ENCODE results near the gene TTC23. TPM values are rescaled to one million over a fixed set of nuclear protein-coding genes. Genes with fewer than 3 reads are reported as not detected.

The TTC23 gene
- polyA plus RNA-seq, 1 donor (not counting 4 experiments of a cell fraction or from before 2014, with no cell fraction given), result 6.7 TPM

GRCh38 chr15:99100245-99101173 is 148.9 kb downstream of the TTC23 start:
- Histone ChIP-seq H3K79me2 (ENCODE audit: control insufficient read depth, insufficient read depth, low read length) (no peaks in the 10 kb centered on the region), H3K4me1 (ENCODE audit: control insufficient read depth, extremely low read depth, insufficient read depth, low read length) (no peaks in the 10 kb centered on the region), H3K27me3 (ENCODE audit: control insufficient read depth, extremely low read depth, insufficient read depth, low read length) (peaks cover 46% of the 10 kb centered on the region), H3K9ac (ENCODE audit: control insufficient read depth, extremely low read depth, insufficient read depth, low read length) (no peak overlapping the region), H3K9me3 (ENCODE audit: control insufficient read depth, low read depth, low read length) (no peaks in the 10 kb centered on the region), H3K4me3 (ENCODE audit: control insufficient read depth in 2 of 3, extremely low read depth in 1 of 3, insufficient read depth in 2 of 3, low read depth in 1 of 3, low read length in 3 of 3) (peak overlapping the region in 2 of 3 experiments; percentile 21), H2AFZ (ENCODE audit: control insufficient read depth, low read length) (peak overlapping the region; percentile 19), H3K27ac (ENCODE audit: control insufficient read depth, insufficient read depth, low read length) (no peak overlapping the region), H3K9me1 (ENCODE audit: control insufficient read depth, extremely low read depth, insufficient read depth, low read length) (no peaks in the 10 kb centered on the region), H3K4me2 (ENCODE audit: control insufficient read depth, extremely low read depth, insufficient read depth, low read depth, low read length) (peak overlapping the region; percentile 46), H3K36me3 (ENCODE audit: control insufficient read depth in 2 of 2, extremely low read depth in 1 of 2, insufficient read depth in 2 of 2, low read length in 2 of 2) (no peaks in the 10 kb centered on the region), H4K20me1 (ENCODE audit: control insufficient read depth, extremely low read depth, insufficient read depth, low read length) (no peaks in the 10 kb centered on the region)
- dilution Hi-C loops (cut with MboI; ENCODE audit: extremely low pct_ligation_motif_present, low sequenced_read_pairs), result no loop called here
- DNase-seq (ENCODE audit: low read depth, low spot score) (no peak), FAIRE-seq (no peak)
- TF ChIP-seq, protein P1, sequence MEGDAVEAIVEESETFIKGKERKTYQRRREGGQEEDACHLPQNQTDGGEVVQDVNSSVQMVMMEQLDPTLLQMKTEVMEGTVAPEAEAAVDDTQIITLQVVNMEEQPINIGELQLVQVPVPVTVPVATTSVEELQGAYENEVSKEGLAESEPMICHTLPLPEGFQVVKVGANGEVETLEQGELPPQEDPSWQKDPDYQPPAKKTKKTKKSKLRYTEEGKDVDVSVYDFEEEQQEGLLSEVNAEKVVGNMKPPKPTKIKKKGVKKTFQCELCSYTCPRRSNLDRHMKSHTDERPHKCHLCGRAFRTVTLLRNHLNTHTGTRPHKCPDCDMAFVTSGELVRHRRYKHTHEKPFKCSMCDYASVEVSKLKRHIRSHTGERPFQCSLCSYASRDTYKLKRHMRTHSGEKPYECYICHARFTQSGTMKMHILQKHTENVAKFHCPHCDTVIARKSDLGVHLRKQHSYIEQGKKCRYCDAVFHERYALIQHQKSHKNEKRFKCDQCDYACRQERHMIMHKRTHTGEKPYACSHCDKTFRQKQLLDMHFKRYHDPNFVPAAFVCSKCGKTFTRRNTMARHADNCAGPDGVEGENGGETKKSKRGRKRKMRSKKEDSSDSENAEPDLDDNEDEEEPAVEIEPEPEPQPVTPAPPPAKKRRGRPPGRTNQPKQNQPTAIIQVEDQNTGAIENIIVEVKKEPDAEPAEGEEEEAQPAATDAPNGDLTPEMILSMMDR (optimal IDR thresholded peaks at IDR 0.05 in 1 of 3, IDR thresholded peaks at IDR 0.05 in 1 of 3, conservative IDR thresholded peaks at IDR 0.05 in 1 of 3; ENCODE audit: extremely low read depth in 1 of 3, insufficient read depth in 2 of 3, low read length in 3 of 3), result peak; percentile 73 to 96 (median 90)
- no peak for TF ChIP-seq EZH2 (IDR thresholded peaks at IDR 0.05; ENCODE audit: low read length)

DNA sequence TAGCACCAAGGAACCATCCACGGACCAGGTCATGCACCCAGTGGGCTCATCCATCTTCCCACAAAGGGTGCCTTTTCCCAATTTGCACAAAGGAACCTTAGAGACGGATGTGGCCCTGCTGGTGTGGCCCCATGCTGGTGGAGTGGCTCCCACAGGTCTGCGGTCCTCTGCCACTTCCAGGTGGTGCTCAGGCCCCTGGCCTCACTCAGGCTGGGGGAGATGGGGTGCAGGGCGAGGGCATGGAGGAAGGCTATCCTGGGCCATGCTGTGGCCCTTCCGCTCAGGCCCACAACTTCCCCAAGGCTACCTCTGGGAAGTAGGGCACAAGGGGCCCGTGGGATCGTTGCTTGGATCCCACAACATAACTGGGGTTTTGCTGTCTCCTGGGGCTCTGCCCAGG is 149.7 kb downstream of the TTC23 start:
- no peaks in the 10 kb centered on the region for H3K36me3 ChIP-seq (ENCODE audit: control insufficient read depth in 2 of 2, extremely low read depth in 1 of 2, insufficient read depth in 2 of 2, low read length in 2 of 2)
- DNase-seq (ENCODE audit: low read depth, low spot score), result no peak
- H3K4me2 ChIP-seq (ENCODE audit: control insufficient read depth, extremely low read depth, insufficient read depth, low read depth, low read length), result no peak overlapping the region
- no peak overlapping the region for H3K9ac ChIP-seq (ENCODE audit: control insufficient read depth, extremely low read depth, insufficient read depth, low read length)
- no peaks in the 10 kb centered on the region for H4K20me1 ChIP-seq (ENCODE audit: control insufficient read depth, extremely low read depth, insufficient read depth, low read length)
- H3K9me1 ChIP-seq (ENCODE audit: control insufficient read depth, extremely low read depth, insufficient read depth, low read length), result no peaks in the 10 kb centered on the region
- TF ChIP-seq, protein P1 (optimal IDR thresholded peaks at IDR 0.05 in 1 of 3, IDR thresholded peaks at IDR 0.05 in 1 of 3, conservative IDR thresholded peaks at IDR 0.05 in 1 of 3; ENCODE audit: extremely low read depth in 1 of 3, insufficient read depth in 2 of 3, low read length in 3 of 3), result no peak
- no peak for TF ChIP-seq EZH2 (IDR thresholded peaks at IDR 0.05; ENCODE audit: low read length)
- no peaks in the 10 kb centered on the region for H3K9me3 ChIP-seq (ENCODE audit: control insufficient read depth, low read depth, low read length)
- H3K4me3 ChIP-seq (ENCODE audit: control insufficient read depth in 2 of 3, extremely low read depth in 1 of 3, insufficient read depth in 2 of 3, low read depth in 1 of 3, low read length in 3 of 3), result no peak overlapping the region
- dilution Hi-C loops (cut with MboI; ENCODE audit: extremely low pct_ligation_motif_present, low sequenced_read_pairs), result no loop called here
- H3K4me1 ChIP-seq (ENCODE audit: control insufficient read depth, extremely low read depth, insufficient read depth, low read length), result no peaks in the 10 kb centered on the region
- no peaks in the 10 kb centered on the region for H3K79me2 ChIP-seq (ENCODE audit: control insufficient read depth, insufficient read depth, low read length)
- H3K27me3 ChIP-seq (ENCODE audit: control insufficient read depth, extremely low read depth, insufficient read depth, low read length), result peaks cover 41% of the 10 kb centered on the region
- no peak for FAIRE-seq
- no peak overlapping the region for H2AFZ ChIP-seq (ENCODE audit: control insufficient read depth, low read length)
- no peak overlapping the region for H3K27ac ChIP-seq (ENCODE audit: control insufficient read depth, insufficient read depth, low read length)
